ENCODE data around the gene YWHAG.
A peak's percentile ranks its signal among the peaks of the same experiment; 100 is the strongest.
"Not testable (repeated sequence)": the region's sequence is repeated elsewhere in the genome, so short reads cannot be mapped to it uniquely, and the experiment has no call there.

Gene YWHAG

DNA sequence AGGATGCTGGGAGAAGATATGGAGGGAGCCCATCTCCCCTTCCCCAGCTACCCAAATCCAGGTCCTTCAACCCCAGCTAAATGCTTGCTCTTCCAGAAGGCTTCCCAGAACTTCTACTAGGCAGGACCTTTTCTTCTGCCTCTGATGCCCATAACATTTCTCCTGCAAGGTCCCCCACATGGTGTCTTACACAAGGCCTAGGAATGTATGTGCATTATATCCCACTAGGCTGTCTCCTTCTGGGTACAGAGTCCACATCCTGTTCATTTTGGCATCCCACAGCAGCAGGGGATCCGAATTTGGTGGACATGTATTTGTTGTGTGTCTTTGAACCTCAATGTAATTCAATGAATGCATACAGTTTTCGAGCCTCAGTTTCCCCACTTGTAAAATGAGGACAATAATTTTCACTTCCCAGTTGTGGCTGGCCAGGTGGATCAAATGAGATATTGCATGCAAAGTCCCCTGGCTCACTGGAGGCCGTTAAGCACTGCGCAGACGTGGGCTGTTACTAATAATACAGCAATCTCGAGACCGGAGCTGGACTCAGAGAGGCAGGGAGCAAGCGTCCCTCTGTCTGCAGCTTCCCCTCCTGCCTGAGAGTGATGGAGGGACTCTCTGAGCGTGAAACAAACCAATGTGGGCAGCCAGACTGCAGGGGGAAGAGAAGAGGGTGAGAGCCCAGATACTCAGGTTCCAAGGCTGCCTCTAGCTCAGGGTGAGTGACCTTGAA, 18.6 kb upstream of the YWHAG start:
- DNase-seq: peak; percentile 69

DNA sequence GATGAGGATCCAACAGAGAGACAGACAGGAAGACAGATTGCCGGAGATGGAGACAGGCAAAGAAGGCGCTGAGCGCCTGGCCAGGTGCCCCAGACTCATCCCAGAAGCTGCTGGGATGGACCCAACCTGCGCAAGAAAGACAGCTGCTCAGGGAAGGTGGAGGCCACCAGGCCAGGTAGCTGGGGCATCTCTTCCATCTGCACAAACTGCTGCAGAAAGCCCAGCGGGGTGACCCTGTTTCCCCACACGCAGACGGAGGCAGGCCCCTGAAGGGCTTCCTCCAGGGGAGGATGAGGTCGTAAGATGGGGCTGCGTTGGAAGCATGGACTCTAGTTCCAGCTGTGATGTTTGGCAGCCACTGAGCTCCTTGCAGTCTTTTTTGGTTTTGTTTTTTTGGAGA, 16.5 kb upstream of the YWHAG start:
- no peak for DNase-seq

DNA sequence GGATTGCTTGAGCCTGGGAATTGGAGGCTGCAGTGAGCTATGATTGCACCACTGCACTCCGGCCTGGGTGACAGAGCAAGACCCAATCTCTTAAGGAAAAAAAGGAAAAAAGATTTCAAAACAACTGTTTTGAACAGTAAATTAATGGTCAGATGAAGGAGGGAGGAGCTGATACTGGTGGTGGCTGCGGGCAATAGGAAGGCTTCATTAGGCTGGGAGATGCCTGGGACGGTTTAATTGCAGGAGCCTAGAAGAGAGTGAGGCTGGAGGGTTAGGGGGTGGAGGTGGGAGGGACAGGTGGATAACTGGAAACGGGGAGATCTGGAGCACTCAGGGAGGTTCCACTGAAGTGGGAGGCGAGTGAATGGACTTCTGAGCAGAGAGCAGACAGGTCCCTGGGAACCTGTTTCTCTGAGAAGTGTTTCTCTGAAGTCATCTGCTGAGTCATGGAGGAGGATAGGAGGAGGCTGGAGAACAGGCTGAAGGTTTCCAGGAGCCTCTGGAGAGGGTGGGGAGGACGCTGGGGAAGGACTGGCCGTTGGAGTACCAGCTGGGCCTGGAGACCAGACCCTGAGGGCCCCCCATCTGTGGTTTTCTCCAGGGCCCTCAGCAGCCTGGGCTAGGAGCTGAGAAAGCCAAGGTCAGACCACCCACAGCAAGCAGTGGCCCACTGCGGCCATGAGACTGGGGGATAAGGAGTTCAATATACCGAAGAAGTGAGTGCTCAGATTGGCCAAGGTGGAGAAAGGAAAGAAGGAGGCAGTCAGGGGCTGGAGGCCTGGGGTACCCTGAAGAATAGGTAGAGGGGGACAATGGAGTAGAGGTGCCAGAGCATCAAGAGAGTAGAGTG, 14.4 kb upstream of the YWHAG start:
- DNase-seq: peak; percentile 64

DNA sequence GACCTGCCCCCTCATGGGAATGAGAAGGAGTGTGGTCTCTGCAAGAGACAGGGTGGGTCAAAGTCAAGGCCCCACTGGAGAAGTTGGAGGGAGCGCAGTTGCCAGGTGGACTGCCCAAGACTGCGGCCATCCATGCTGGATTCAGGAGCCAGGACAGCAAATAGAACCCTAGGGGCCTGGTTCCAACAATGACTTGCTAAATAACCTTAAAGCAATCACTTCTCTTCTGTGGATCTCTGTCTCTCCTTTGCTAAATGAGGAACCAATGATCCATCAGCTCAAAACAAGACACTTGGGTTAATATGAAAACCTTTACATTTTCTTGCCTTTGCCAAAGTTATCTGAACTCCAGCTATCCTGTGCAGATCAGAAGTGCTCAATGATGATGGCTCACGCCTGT, 12.6 kb upstream of the YWHAG start:
- DNase-seq: no peak

DNA sequence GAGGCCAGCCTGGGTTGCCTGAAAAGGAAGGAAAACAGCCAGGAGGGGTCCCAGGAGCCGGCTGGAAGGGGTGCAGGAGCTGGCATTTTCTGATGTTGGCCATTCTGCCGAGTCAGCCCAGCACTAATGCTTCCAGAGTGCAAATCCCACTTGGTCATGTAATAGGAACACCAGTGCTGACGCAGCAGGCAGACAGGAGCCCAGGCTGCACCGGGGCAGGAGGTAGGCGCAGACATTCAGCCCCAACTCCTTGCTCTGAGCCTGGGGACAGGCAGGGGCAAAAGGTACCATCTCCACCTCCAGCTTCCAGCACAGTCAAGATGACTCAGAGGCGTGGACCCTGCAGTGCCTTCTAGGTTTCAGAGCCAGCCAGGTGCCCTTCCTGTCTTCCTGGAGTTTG, 10.2 kb upstream of the YWHAG start:
- DNase-seq: no peak

DNA sequence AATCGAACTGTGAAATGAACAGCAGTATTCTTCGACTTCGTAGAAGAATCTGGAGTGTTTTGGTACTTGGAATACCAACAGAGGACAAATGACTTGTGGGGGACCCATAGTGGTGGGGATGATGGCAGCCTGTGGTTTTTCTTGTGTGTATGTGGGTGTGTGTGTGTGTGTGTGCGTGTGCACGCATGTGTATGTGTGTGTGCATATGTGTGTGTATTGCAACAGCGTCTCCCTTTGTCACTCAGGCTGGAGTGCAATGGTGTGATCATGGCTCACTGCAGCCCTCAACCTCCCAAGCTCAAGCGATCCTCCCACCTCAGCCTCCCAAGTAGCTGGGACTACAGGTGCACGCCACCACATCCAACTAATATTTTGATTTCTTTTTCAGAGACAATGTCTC, 9.4 kb upstream of the YWHAG start:
- no peak for DNase-seq

DNA sequence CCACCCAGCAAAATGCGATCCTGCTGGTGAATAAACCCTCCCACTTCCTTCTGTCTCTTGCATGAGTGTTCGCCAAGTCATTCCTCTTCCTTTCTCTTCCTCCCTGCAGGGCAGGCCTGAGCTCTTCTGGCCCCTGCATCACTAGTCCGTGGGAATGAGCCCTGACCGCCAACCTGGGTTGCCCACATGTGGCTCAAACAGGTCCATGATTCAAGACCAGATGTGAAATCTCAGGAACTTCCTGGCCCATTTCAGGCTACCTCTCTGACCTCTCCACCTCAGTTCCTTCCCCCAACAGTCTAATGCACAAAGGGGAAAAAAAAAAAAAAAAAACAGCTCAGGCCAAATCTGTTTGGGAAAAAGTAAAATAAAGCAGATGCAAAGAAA, 5.4 kb upstream of the YWHAG start:
- peak; percentile 64 for DNase-seq

DNA sequence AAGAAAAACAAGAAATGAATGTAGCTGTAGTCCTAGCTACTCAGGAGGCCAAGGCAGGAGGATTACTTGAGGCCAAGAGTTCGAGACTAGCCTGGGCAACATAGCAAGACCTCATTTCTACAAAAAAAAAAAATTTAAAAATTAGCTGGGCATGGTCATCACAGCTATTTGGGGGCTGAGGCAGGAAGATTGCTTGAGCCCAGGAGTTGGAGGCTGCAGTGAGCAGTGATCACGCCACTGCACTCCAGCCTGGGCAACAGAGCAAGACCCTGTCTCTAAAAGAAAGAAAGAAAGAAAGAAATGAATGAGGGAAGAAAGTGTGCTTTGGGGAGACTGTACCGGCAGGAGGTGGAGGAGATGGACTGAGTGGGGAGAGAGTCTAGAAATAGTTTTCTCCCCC, 5.0 kb upstream of the YWHAG start:
- not testable (repeated sequence) for DNase-seq

DNA sequence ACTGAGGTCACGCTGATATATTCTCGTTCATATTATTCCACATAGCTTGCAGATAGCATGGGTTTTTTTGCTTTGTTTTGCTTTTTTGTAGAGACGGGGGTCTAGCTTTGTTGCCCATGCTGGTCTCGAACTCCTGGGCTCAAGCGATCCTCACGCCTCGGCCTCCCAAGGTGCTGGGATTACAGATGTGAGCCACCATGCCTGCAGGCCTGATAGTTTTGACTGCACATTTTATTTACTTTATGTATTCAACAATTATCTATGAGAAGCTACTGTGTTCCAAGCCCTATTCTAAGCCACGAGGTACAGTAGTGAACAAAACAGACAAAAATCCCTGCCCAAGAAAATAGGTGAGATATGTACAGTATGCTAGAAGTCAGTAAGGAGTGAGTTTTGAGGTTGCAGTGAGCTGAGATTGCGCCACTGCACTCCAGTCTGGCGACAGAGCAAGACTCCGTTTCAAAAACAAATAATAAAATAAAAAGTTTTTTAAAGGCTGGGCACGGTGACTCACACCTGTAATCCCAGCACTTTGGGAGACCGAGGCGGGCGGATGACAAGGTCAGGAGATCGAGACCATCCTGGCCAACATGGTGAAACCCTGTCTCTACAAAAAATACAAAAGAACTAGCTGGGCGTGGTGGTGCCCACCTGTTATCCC, 1.3 kb upstream of the YWHAG start:
- DNase-seq: peak; percentile 18

DNA sequence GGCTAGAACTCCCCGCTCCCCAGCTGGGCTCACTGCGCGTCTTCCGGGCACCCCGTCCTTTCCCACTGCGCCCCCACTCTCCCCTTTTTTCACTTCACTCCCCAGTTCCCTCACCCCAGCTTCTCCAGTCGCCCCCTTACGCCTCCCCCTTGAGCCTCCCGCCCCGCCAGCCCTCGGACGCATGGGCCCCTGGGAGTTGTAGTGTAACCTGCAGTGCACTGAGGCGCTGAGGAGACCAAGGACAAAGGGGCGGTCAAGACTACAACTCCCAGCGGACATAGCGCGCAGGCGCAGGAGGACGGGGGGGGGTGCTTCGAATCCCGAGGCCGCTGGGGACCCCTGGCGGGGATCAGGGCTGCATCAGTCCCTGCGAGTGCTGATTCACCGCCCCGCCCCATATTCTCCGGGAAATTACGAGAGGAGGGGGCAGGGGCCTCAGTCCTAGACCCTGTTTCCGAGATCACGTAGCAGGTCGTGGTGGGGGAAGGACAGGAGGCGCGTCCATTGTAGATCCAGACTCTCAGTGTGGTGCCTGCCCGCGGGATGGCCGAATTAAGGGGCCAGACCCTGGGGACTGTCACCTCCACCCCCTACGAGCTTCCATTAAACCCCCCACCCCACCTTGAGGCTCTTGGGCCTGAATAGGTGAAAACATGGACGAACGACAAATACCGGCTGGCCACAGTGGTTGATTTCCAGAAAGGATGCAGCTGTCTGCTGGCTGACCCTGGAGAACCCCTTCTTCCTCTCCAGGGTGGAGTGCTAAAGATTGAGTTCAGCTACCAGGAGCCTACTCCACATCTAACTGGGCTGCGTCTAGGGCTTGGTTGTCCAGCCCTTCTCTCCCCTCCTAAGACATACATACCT, 553 bp upstream of the YWHAG start:
- peak; percentile 99 for DNase-seq

DNA sequence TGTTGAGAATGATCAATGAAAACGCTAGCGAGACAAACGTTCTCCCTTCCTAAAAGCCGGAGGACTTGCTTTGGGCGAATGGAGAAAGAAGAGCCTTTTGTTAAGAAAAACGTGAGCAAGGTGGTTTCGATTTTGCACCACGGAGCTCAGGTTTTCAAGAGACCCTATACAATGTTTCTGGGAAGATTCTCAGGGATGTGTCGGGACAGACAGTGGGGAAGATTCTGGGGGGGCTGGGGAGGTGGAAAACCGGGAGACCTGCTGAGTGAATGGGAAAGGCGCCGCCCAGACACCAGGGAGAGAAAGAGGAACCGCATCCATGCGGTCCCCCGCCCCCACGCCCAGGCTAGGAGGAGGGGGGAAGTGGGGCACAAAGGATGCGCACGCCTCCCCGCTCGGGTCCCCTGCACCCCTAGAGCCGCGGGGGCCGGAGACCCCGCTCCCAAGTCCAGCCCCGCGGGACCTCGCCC, 745 bp downstream of the YWHAG start:
- peak; percentile 39 for DNase-seq

DNA sequence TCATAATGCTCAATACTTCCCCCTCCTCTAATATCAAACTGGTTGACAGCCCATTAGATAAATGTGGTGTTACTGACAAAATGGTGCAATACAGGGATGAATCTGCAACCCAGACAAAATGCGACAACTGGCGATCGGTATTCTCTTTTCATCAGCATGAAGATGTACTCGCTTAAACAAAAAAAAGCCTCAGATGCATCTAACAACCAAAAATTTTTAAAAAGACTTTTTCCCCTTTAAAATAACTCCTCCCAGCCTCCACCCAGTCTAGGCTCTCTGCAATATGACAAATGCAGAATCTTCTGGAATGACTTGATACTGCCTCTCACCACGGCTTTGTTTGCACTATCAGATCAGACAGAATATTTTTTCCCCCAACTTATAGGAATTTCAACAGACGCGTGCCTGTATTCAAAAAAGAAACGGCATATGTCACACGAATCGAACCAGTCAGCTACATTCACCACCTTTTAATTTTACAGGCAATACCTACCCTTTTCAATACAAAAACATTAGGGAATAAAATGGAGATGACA, 1.2 kb downstream of the YWHAG start:
- DNase-seq: no peak

DNA sequence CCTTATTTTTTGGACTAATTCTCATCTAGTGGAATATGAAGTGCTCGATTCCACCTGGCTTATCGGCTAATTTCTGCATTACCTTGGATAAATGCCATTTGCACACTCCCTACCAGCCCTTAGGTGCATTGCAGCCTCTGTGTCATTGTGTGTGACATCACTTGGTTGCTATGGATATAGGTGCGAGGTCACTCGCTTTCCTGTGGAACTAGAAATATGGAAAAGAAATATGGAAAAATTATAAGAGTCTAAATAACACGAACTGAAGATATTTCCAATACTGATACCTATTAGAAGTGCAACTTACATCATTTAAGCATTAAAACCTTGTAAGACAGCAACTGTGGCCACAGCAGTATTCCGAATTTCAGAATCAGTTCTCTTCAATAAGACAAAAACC, 2.0 kb downstream of the YWHAG start:
- peak; percentile 43 for DNase-seq

DNA sequence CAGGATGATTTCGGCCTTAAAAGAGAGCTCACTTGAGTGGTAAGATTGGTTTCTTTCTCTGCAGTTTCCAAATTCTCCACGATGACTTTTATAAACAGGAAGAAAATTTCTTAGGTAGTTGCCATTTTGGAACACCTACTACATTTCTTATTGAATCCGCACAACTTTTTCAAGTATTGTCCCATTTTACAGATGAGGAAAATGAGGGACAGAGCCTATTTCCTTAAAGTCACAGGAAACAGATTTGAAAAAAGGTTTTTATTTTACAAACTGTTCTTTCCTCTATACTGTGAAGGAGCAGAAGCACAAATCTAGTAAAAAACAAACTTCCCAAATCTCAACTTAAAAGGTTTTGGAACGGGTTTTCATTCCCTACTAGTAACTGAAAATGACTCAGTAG, 2.7 kb downstream of the YWHAG start:
- DNase-seq: no peak

DNA sequence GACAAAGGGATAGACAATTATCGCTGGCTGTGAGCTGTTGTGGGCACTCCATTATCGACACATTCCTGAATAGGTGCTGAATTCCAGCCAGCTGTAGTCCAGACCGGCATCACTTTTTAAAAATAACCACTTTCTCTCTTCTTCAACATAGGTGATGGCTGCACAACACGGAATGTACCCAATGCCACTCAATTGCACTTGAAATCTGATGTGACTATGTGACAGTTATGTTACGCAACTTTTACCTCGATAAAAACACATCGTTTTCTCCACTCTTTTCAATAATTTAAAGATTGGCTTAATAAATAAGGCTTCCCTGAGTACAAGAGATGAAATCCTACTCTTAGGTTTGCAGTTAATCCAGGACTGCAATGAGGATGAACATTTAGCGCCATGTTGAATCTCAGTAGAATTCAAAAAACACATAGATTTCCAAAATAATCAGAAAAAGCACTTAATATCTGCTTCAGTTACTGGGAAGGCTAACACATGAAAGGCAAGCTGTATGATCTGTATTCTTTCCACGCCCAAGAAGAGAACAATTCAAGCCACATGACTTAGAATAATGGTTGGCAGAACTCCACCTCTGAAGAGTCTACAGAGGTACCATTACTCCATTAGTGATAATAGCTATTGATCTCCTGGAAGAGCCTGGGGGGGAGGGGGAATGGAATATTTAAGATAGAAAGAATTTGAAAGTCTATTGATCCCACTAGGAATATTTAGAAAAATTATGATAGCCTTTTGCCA, 3.6 kb downstream of the YWHAG start:
- DNase-seq: no peak

DNA sequence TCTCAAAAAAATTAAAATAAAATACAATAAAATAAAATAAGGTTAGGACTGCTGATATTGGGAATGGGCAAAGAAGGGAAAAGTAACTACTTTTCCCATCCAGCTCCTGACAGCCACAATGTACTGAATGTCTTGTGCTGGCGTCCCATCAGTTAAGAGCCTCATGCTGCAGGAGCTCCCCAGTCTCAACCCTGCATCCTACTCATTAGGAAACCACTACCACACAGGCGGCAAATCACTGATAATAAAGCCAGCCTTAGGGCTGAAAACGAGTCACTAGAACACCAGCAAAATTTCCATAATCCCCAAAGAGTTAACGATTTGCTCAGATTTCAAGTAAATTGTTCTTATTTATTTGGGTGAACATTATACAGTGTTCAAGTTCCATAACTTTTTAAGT, 4.3 kb downstream of the YWHAG start:
- no peak for DNase-seq

DNA sequence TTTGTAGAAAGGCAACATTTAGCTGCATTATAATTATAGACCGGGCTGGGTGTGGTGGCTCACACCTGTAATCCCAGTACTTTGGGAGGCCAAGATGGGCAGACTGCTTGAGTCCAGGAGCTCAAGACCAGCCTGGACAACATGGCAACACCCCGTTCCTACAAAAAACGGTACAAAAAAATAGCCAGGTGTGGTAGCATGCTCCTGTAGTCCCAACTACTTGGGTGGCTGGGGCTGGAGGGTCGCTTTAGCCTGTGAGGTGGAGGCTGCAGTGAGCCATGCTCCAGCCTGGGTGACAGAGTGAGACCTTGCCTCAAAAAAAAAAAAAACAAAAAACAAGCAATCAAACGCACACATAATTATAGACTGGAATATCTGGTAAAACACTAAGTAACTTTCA, 5.0 kb downstream of the YWHAG start:
- DNase-seq: no peak

DNA sequence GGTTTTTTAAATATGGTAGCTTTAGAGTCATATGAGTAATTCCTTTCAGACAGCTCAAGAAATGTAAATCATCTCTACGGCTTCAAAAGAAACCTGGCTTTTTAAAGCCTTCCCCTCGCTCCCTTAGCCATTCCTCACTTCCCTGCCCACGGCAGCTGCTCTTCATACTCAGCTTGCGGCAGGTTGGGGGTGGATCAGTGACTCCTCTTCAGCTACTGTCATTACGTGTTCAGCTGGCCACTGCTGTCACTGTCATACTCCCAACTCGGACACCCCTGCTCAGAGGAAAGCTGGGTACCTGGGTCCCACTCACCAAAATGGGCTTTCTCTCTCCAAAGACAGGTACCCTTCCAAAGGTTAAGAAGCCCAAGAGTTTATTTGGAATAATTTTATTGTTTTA, 6.6 kb downstream of the YWHAG start:
- peak; percentile 35 for DNase-seq

DNA sequence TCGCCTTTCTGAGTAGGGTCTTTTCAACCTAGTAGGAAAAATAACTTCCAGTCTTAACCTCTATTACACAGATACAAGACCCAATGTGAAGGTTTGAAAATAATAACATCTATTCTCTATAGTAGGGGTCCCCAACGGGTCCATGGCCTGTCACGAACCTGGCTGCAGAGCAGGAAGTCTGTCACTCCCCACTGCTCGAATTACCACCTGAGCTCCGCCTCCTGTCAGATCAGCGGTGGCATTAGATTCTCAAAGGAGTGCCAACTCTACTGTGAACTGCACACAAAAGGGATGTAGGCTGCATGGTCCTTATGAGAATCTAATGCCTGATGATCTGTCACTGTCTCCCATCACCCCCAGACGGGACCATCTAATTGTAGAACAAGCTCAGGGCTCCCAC, 7.4 kb downstream of the YWHAG start:
- DNase-seq: no peak

DNA sequence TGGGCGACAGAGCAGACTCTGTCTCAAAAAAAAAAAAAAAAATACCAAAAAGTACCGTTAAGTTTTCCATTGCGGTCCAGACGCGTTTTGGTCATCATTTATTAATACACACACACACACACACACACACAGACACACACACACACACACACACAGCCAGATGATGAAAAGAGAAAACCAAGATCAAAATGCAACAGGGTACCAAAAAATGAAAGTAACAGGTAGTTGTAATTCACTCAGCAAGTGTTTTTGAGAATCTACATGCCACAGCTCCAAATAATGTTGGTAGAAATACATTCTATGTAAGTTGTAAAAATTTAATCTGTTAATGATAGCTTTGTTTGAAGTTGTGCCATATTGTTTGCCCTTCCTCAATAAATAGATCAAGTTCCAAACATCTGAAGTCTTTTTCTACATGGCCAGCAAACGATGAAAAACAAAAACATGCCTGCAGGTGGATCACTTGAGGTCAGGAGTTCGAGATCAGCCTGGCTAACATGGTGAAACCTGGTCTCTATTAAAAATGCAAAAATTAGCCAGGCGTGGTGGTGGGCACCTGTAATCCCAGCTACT, 9.4 kb downstream of the YWHAG start:
- no peak for DNase-seq

DNA sequence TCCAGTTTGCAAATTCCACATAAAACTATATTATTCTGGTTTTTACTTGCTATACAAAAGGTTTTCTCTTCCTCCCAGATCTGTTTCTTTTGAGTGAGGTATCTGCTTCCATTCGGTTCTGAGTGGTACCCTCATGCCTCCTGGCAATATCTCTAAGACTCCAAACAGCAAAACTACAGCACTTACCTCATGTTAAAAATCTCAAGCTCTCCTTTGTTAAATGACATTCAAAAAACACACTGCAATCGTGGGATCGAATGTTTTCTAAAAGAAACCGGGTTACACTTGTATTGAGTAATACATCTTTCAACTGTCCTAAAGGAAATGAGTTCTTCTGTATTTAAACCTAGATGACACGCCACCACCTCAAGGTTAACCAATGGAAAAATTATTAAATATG, 11.1 kb downstream of the YWHAG start:
- DNase-seq: no peak
